Subcutaneous adipose tissue (tissue), 4 donors: ENCODE data around the gene CHRD. TPM values are rescaled to one million over a fixed set of nuclear protein-coding genes. Genes with fewer than 3 reads are reported as not detected.

ENCODE experiments used
- total RNA-seq, 4 donors: library from RNA; depleted of rRNA; stranded (reverse); fragments of >200 nt; gene quantifications; one replicate each; pipeline ENCODE4 v1.1.0, GENCODE V29; 2016
- TF ChIP-seq, protein P1 (sequence below): fragments of 450-650 bp; IDR thresholded peaks from one replicate; pipeline ENCODE4 v1.5.1; 2016; ENCODE audit warnings: low read depth, mild to moderate bottlenecking, control low read depth, antibody characterized with exemption, moderate library complexity

CHRD gene
- total RNA-seq, 4 donors from 2014 or later: 8.0 to 11.7 (median 11.0) TPM

DNA sequence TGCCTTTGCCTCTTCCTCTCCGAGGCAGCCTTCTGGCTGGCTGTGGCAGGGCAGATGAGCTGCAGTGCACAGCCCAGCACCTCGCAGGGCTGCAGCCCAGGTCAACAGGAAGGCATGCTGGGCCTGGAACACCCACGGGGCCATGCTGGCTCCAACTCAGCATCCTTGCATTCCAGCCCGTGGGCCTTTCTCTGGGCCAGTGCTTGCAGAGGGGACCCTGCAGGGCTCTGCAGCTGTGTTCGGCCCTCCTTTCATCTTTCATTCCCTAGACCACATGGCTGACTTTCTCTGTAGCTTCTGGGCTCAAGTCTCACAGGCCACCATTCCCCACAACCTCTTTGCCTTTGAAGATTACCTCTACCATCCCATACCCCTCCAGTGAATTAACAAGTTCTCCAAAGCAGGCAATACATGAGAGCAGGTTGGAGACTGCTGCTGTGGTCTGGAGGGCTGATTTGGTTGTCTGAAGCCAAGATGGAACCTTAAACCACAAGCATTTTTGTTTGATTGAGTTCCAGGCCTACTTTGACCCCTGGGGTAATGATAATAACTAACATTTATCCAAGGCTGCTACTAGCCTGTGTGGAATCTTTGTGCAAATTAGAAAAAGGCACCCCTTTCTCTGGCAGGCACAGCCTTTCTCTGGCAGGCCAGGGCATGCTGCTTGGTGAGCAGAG is 36.5 kb upstream of the CHRD start:
- TF ChIP-seq, protein P1, sequence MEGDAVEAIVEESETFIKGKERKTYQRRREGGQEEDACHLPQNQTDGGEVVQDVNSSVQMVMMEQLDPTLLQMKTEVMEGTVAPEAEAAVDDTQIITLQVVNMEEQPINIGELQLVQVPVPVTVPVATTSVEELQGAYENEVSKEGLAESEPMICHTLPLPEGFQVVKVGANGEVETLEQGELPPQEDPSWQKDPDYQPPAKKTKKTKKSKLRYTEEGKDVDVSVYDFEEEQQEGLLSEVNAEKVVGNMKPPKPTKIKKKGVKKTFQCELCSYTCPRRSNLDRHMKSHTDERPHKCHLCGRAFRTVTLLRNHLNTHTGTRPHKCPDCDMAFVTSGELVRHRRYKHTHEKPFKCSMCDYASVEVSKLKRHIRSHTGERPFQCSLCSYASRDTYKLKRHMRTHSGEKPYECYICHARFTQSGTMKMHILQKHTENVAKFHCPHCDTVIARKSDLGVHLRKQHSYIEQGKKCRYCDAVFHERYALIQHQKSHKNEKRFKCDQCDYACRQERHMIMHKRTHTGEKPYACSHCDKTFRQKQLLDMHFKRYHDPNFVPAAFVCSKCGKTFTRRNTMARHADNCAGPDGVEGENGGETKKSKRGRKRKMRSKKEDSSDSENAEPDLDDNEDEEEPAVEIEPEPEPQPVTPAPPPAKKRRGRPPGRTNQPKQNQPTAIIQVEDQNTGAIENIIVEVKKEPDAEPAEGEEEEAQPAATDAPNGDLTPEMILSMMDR: no peak

GRCh38 chr3:184344579-184345316 is 35.1 kb upstream of the CHRD start:
- TF ChIP-seq, protein P1: no peak

- TF ChIP-seq, protein P1: no peak
These were observed 34.3 kb upstream of the CHRD start for GRCh38 chr3:184345317-184346144.

DNA sequence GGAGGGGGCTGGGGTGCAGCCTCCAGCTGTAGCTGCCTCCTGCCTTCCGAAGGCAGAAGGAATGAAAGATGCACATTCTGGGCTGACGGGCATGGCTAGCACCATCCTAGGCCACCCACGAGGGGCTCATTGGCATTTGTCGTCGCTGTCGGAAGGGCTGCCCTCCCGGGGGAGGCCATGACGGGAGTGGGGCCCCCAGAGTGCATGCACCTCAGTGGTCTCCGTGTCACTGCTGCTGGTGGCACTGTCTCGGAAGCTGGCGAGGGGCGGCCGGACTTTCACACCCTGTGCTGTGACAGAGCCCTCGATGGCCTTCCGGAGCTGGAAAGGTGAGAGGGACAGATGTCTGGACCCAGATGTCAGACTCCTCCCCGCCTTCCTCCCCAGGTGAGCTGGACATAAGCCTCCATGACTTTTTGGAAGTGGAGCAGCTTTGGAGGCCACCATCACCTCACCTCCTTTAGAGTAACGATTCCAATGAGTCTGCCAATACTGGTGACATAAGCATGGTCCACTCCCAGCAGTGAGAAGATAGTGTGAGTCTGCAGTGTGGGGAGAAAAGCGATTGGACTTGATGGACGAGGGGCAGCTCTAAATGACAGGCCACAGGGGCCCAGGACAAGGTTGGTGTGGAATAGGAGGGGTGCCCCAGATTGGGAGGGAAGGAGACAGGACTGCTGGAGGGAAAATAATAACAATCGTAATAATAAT is 33.2 kb upstream of the CHRD start:
- TF ChIP-seq, protein P1: no peak

GRCh38 chr3:184347321-184348056 is 32.4 kb upstream of the CHRD start:
- TF ChIP-seq, protein P1: no peak

DNA sequence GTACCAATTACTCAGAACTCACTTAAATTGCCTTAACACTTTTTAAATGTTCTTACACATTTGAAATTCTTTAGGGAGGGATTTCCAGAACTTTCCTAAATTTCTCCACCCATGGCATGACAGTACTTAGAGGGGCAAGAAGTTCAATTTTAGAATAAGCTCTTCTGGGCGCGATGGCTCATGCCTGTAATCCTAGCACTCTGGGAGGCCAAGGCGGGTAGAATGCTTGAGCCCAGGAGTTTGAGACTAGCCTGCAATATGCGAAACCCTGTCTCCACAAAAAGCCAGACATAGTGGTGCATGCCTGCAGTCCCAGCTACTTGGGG is 31.8 kb upstream of the CHRD start:
- TF ChIP-seq, protein P1: no peak
